ENCODE results near the gene ZNG1C.
"Not testable (repeated sequence)": the region's sequence is repeated elsewhere in the genome, so short reads cannot be mapped to it uniquely, and the experiment has no call there.

The ZNG1C gene

DNA sequence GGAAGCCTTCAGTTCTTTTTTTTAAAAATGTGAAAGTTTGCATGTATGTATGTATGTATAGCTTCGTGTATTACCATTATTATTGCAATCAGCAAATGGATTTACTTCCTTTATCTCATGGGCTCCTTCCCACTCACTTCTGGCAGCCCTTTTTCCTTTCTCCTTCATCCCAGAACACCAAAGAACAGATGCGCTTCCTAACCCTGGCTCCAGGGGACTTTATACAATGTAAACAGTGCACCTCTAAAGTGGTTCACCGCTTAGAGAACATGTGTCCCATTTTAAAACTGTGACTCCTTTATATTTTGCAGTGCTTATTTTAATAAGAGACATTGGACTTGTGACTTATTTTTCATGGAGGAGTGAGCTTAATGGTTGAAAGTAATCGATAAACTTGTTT lies 101.5 kb downstream of the ZNG1C start:
- DNase-seq, result not testable (repeated sequence)

DNA sequence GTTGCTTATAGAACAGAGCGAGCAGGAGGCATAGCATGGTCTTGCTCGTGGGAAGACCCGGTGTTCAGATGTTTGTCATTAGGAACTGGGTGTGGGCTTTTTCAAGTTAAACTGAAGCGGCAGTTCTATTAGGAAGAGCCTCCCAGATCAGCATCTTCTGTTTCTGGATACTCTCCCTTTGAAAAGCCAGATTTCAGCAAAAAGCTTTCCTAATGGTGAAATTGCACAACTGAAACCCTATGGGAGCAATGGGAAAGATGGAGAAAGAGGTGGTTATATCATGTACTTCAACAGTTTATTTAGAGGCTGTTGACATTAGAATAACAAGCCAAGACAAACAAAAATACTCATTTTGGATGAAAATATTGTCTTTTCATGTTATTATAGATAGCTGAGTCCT lies 102.2 kb downstream of the ZNG1C start:
- DNase-seq, result not testable (repeated sequence)
